Common myeloid progenitor, CD34-positive (primary cell): ENCODE results near the gene CACNG4.

ENCODE experiments used
- CTCF ChIA-PET: fragments of 350-600 bp; sonication (Branson Sonifier 250); formaldehyde crosslinking; loops from one replicate; lab custom pipeline; 2021; ENCODE audit warnings: antibody characterized with exemption; lab: Charles Lee
- POLR2A ChIA-PET: fragments of 350-600 bp; sonication (Branson Sonifier 250); formaldehyde crosslinking; loops from one replicate; lab custom pipeline; 2021; ENCODE audit warnings: antibody characterized with exemption; lab: Charles Lee
- DNase-seq, 3 donors: peaks; one replicate each; pipeline versions ENCODE4 v3.0.0 to v3.0.0-alpha.2; 2013
- H3K27ac ChIP-seq, 2 experiments: 1 replicate in 1 of 2; 2 replicates in 1 of 2; pipeline ENCODE4 v1.7.0; 2013; ENCODE audit warnings: inconsistent platforms in 2 of 2, low read length in 2 of 2, mild to moderate bottlenecking in 2 of 2, low read depth in 1 of 2, moderate library complexity in 1 of 2; ENCODE audit not compliant: severe bottlenecking in 2 of 2, insufficient read depth in 1 of 2, poor library complexity in 1 of 2
- H3K27me3 ChIP-seq, 5 experiments: replicated peaks in 2 of 5; 1 replicate in 3 of 5; 2 replicates in 2 of 5; pipeline versions ENCODE4 v1.6.1 to v1.7.0; 2013; ENCODE audit warnings: low read length in 4 of 5, mild to moderate bottlenecking in 2 of 5, moderate library complexity in 2 of 5, inconsistent platforms in 1 of 5; ENCODE audit not compliant: insufficient read depth in 5 of 5, control insufficient read depth in 4 of 5
- H3K36me3 ChIP-seq, 4 experiments: 1 replicate in 2 of 4; 2 replicates in 2 of 4; pipeline versions ENCODE4 v1.6.1 to v1.7.0; 2013; ENCODE audit warnings: low read length in 3 of 4, control low read depth in 1 of 4, mild to moderate bottlenecking in 1 of 4; ENCODE audit not compliant: control insufficient read depth in 4 of 4, insufficient read depth in 4 of 4
- H3K4me1 ChIP-seq, 4 experiments: 1 replicate in 3 of 4; 2 replicates in 1 of 4; pipeline versions ENCODE4 v1.6.1 to v1.7.1; 2013; ENCODE audit warnings: low read length in 3 of 4, mild to moderate bottlenecking in 3 of 4, control low read depth in 1 of 4, inconsistent platforms in 1 of 4, moderate library complexity in 1 of 4; ENCODE audit not compliant: control insufficient read depth in 4 of 4, insufficient read depth in 4 of 4; ENCODE audit errors: control extremely low read depth in 1 of 4
- H3K4me3 ChIP-seq, 7 experiments: 1 replicate in 4 of 7; 2 replicates in 3 of 7; pipeline versions ENCODE4 v1.5.1 to v1.7.0; 2013; ENCODE audit warnings: mild to moderate bottlenecking in 7 of 7, low read length in 6 of 7, moderate library complexity in 6 of 7, inconsistent platforms in 2 of 7, low read depth in 2 of 7, control low read depth in 1 of 7; ENCODE audit not compliant: insufficient read depth in 4 of 7, control insufficient read depth in 1 of 7; ENCODE audit errors: extremely low read depth in 1 of 7
- H3K9me3 ChIP-seq, 5 experiments: 1 replicate in 4 of 5; 2 replicates in 1 of 5; pipeline versions ENCODE4 v1.6.1 to v1.7.1; 2013; ENCODE audit warnings: low read length in 4 of 5, mild to moderate bottlenecking in 2 of 5, inconsistent platforms in 1 of 5, low read depth in 1 of 5, moderate library complexity in 1 of 5; ENCODE audit not compliant: control insufficient read depth in 4 of 5, insufficient read depth in 2 of 5; ENCODE audit errors: control extremely low read depth in 1 of 5
- WGBS: methylation state at CpG from one replicate; pipeline ENCODE4 v1.1.5; 2013; ENCODE audit not compliant: insufficient coverage; 5-methylcytosine and 5-hydroxymethylcytosine counted together

The CACNG4 gene

GRCh38 chr17:66935717-66936116 is 28.8 kb upstream of the CACNG4 start:
- DNase-seq, result no peak
- no peaks in the 10 kb centered on the region for H3K4me1 ChIP-seq
- peaks cover 0 to 14% (median 9%) of the 10 kb centered on the region in 5 experiments for H3K9me3 ChIP-seq
- no peaks in the 10 kb centered on the region for H3K36me3 ChIP-seq
- no peak overlapping the region for H3K4me3 ChIP-seq
- WGBS, result no CpG with 5 or more reads among the region's 2 CpGs
- ChIA-PET CTCF (no interaction called here), POLR2A (no interaction called here)
- no peaks in the 10 kb centered on the region for H3K27me3 ChIP-seq
- H3K27ac ChIP-seq, result no peak overlapping the region

DNA sequence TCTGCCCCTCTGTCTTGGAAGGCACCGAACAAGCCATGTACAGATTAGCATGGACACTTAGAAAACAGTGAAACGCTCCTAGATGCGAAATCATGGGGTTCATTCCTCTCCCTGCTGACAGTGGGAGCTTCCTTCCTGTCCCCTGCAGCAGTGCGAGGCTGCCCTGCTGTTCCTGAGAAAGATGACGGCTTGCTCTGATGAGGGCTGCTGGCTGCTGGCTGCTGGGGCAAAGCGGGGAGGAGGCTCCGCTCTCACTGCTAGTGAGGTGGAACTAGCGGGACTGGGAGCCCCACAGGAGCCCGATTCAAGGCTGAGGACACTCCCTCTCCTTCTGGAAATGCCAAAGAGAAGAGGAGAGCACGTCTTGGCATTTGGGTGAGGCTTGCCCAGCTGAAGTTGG is 25.9 kb upstream of the CACNG4 start:
- POLR2A ChIA-PET, result no interaction called here
- H3K4me1 ChIP-seq, result peaks cover 0 to 15% (median 6%) of the 10 kb centered on the region in 4 experiments
- no peaks in the 10 kb centered on the region for H3K27me3 ChIP-seq
- no peak overlapping the region for H3K27ac ChIP-seq
- H3K36me3 ChIP-seq, result no peaks in the 10 kb centered on the region
- H3K9me3 ChIP-seq, result peaks cover 0 to 14% (median 9%) of the 10 kb centered on the region in 5 experiments
- H3K4me3 ChIP-seq, result no peak overlapping the region
- no peak for DNase-seq
- CTCF ChIA-PET, result no interaction called here
- 92% methylated on average over 10 of the region's 10 CpGs for WGBS

- H3K27ac ChIP-seq, result no peak overlapping the region
- H3K27me3 ChIP-seq, result no peaks in the 10 kb centered on the region
- H3K9me3 ChIP-seq, result peaks cover 0 to 14% (median 9%) of the 10 kb centered on the region in 5 experiments
- 97% methylated on average over 12 of the region's 12 CpGs for WGBS
- CTCF ChIA-PET, result no interaction called here
- DNase-seq, result no peak
- POLR2A ChIA-PET, result no interaction called here
- H3K4me3 ChIP-seq, result no peak overlapping the region
- H3K4me1 ChIP-seq, result peaks cover 0 to 24% (median 13%) of the 10 kb centered on the region in 4 experiments
- no peaks in the 10 kb centered on the region for H3K36me3 ChIP-seq
Measured at GRCh38 chr17:66939461-66940114, 24.9 kb upstream of the CACNG4 start.

DNA sequence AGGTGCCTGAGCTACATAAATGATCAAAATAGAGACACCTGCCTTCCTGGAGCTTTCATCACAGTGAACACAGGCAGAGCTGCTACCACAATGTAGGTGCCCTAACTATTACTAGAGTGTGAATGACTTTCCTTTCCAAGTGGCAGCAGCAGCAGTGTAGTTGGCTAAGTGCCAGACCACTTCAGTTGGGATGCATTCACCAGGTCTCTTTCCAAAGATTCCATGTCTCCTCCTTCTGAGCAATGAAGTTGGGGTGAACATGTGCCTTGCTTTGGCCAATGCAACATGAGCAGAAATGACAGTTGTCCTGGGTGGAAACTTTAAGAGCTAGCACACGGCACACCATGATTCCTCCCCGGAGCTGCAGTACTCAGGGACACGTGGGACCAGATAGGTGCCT is 23.3 kb upstream of the CACNG4 start:
- Histone ChIP-seq H3K4me3 (no peak overlapping the region), H3K9me3 (peaks cover 0 to 14% (median 9%) of the 10 kb centered on the region in 5 experiments), H3K27me3 (no peaks in the 10 kb centered on the region), H3K36me3 (no peaks in the 10 kb centered on the region), H3K4me1 (peaks cover 0 to 41% (median 27%) of the 10 kb centered on the region in 4 experiments), H3K27ac (no peak overlapping the region)
- ChIA-PET CTCF (interaction anchor here (1.1 kb wide), 1 partner anchor 10 kb away, joined by 4 read pairs; no protein-coding TSS in a partner anchor), POLR2A (no interaction called here)
- DNase-seq, result no peak
- WGBS, result 100% methylated on average over 3 of the region's 3 CpGs

DNA sequence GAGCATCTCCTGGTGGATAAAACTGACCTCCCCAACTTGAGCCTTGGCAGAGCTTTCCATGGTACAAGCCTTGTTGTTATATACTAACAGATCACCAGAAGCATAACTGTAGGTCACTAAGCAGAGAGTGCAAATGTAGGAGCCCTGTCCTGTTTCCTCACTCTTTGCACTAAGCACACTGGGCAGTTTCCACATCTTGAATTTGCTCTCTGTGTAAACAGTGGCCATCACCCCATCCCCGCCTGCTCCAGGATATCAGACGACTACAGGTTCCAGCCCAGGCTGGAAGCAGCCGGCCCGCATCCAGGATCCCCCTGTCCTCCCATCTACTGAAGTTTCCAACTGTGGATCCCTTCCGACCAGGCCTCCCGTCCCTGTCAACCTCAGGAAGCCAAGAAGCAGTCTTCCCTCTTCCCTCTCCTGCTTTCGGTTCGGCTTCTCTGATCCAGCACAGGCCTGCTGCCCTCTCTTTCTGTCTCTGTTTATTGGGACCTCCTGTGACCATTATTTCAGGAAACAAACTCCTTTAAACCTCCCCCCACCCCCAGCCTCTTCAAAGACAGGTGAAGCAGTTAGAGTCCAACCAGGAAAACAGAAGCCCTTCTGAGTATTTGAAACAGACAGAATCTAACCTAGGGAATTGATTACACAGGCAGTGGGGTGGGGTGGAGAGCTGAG is 22.6 kb upstream of the CACNG4 start:
- peaks cover 0 to 45% (median 28%) of the 10 kb centered on the region in 4 experiments for H3K4me1 ChIP-seq
- no peaks in the 10 kb centered on the region for H3K36me3 ChIP-seq
- no peak for DNase-seq
- H3K27ac ChIP-seq, result no peak overlapping the region
- CTCF ChIA-PET, result no interaction called here
- POLR2A ChIA-PET, result no interaction called here
- peaks cover 0 to 14% (median 6%) of the 10 kb centered on the region in 5 experiments for H3K9me3 ChIP-seq
- H3K27me3 ChIP-seq, result no peaks in the 10 kb centered on the region
- no peak overlapping the region for H3K4me3 ChIP-seq
- 84% methylated on average over 8 of the region's 8 CpGs for WGBS

DNA sequence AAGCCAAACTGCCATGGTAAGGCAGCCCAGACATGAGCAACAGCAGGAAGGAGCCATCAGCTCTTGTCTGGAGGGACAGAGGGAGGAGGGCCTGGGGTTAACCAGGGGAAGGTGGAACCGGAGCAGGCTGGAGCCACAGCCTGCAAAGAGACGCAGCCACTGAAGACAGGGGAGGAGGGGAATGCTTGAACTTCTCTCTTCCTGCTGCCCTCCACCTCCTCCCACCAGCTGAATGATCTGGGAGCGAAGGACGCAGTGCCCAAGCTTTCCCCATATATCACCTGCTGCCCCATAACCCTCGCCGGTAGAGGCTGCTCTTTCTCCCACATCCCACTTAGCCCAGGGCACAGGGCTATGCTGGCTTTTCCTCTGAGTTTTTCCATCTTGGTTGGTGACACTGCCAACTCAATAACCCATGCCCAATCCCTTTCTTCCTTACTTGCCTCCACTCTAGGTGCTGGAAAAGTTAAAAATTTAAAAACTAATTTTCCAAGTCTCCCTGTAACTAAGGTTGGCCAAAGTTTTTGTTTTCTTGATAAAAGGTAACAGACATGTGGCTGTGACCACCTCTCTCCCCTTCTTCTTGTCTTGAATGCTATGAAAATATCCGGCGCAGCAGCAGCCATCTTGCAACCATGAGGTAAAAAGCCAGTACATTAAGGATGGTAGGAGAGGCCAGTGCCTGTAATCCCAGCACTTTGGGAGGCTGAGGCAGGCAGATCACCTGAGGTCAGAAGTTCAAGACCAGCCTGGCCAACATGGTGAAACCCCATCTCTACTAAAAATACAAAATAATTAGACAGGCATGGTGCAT is 21.8 kb upstream of the CACNG4 start:
- WGBS, result 29% methylated on average over 4 of the region's 8 CpGs
- DNase-seq, result peak in 1 of 3 donors; percentile 11
- POLR2A ChIA-PET, result no interaction called here
- CTCF ChIA-PET, result interaction anchor here (1.0 kb wide), 1 partner anchor 11 kb away, joined by 3 read pairs; no protein-coding TSS in a partner anchor
- Histone ChIP-seq H3K4me3 (no peak overlapping the region), H3K9me3 (peaks cover 0 to 8% (median 3%) of the 10 kb centered on the region in 5 experiments), H3K36me3 (no peaks in the 10 kb centered on the region), H3K27ac (no peak overlapping the region), H3K4me1 (peaks cover 0 to 45% (median 28%) of the 10 kb centered on the region in 4 experiments), H3K27me3 (no peaks in the 10 kb centered on the region)
